Left lung (tissue), 10 donors: ENCODE data around the gene SFSWAP. TPM values are rescaled to one million over a fixed set of nuclear protein-coding genes. Genes with fewer than 3 reads are reported as not detected.

ENCODE experiments used
- ATAC-seq: fragments of 200-7000 bp; cut with Tn5 transposase; one replicate; pipeline ENCODE4 v1.9.1; 2020; ENCODE audit warnings: moderate library complexity
- DNase-seq, 4 donors: peaks; one replicate each; pipeline ENCODE4 v3.0.0-alpha.2; 2013 to 2020
- H3K27ac ChIP-seq, 2 donors: fragments of 200-600 bp; sonication (generic) in 1 of 2; one replicate each; pipeline versions ENCODE4 v1.5.0 to v1.8.0; 2020 to 2021
- H3K27me3 ChIP-seq, 2 donors: fragments of 200-600 bp; sonication (generic) in 1 of 2; one replicate each; pipeline versions ENCODE4 v1.5.0 to v1.8.0; 2020 to 2021
- H3K36me3 ChIP-seq, 2 donors: fragments of 200-600 bp; sonication (generic) in 1 of 2; one replicate each; pipeline versions ENCODE4 v1.5.0 to v1.8.0; 2020 to 2021
- H3K4me1 ChIP-seq, 2 donors: fragments of 200-600 bp; one replicate each; pipeline ENCODE4 v1.8.0; 2021
- H3K4me3 ChIP-seq, 2 donors: fragments of 200-600 bp; sonication (generic) in 1 of 2; one replicate each; pipeline versions ENCODE4 v1.5.0 to v1.8.0; 2020 to 2021; ENCODE audit warnings: mild to moderate bottlenecking in 1 of 2
- H3K9me3 ChIP-seq, 2 donors: fragments of 200-600 bp; sonication (generic) in 1 of 2; one replicate each; pipeline versions ENCODE4 v1.5.0 to v1.8.0; 2020 to 2021
- CTCF ChIP-seq, 2 donors: fragments of 200-600 bp; sonication (generic) in 1 of 2; IDR thresholded peaks; one replicate each; pipeline versions ENCODE4 v1.5.0 to v1.8.0; 2021; ENCODE audit warnings: antibody characterized with exemption in 2 of 2
- intact Hi-C, 2 donors: fragments of 100-400 bp; cut with DNase I; formaldehyde crosslinking; loops; one replicate each; pipeline versions ENCODE4 v1.11.2 to v1.14.2; 2022
- polyA plus RNA-seq, 6 donors: library from polyadenylated mRNA; unstranded; fragments of 120-200 nt; gene quantifications; one replicate each; pipeline ENCODE4 v1.2.1, GENCODE V29; 2013; ENCODE audit not compliant: insufficient read length in 6 of 6
- total RNA-seq, 2 donors: library from RNA; stranded (reverse); fragmentation: NEBNext Ultra II Directional; extraction: Animal tissue kit (Norgen Biotek cat#: 25700); gene quantifications; one replicate each; pipeline ENCODE4 v1.2.1, GENCODE V29; 2021
- donor health status: DM: no; HTN: yes; CAD: no.
- donor health status: DM: no; HTN: no; CAD: no.

SFSWAP gene
- total and polyA plus RNA-seq, 8 donors: 26.0 to 68.8 (median 50.8) TPM

- intact Hi-C loops: no loop called here
- H3K27ac ChIP-seq: no peak overlapping the region
- peaks cover 0 to 99% of the 10 kb centered on the region in 2 donors for H3K36me3 ChIP-seq
- H3K27me3 ChIP-seq: no peaks in the 10 kb centered on the region
- DNase-seq: no peak
- TF ChIP-seq CTCF (IDR thresholded peaks at IDR 0.05): no peak
- H3K4me3 ChIP-seq: no peak overlapping the region
- no peak for ATAC-seq
- no peaks in the 10 kb centered on the region for H3K9me3 ChIP-seq
- no peaks in the 10 kb centered on the region for H3K4me1 ChIP-seq
Observed at GRCh38 chr12:131765961-131766360, 55.1 kb downstream of the SFSWAP start.

DNA sequence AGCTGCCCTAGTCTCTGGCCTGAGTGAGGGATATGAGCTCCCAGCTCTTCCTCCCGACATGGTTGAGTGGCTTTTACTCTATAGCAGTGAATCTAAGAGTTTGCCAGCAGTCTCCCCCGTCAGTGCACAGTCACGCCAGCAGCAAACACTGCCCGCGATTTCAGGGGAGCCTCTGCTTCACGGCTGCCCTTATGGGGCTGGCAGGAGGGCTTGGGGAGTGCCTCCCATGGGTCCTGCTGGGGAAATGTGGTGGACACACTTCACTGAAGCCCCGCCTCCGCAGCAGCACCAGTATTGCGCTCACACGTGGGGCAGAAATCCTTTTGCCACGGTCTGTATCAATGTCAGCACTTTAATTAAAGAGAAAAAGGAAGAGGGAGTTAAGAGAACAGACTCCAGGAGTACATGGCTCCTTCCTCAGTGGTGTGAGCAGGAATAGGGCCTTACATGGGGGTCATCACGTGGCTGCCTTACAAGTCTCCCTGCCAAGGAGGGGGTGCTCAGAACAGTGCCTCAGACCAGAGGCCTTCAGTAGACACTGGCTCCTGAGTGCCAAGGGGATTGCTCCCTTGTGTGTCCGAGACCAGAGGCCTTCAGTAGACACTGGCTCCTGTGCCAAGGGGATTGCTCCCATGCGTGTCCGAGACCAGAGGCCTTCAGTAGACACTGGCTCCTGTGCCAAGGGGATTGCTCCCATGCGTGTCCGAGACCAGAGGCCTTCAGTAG is 55.7 kb downstream of the SFSWAP start:
- TF ChIP-seq CTCF (IDR thresholded peaks at IDR 0.05): no peak
- Histone ChIP-seq H3K9me3 (no peaks in the 10 kb centered on the region), H3K4me3 (no peak overlapping the region), H3K27me3 (no peaks in the 10 kb centered on the region), H3K27ac (no peak overlapping the region), H3K4me1 (no peaks in the 10 kb centered on the region), H3K36me3 (peaks cover 0 to 99% of the 10 kb centered on the region in 2 donors)
- no peak for DNase-seq
- intact Hi-C loops: no loop called here
- ATAC-seq: no peak

DNA sequence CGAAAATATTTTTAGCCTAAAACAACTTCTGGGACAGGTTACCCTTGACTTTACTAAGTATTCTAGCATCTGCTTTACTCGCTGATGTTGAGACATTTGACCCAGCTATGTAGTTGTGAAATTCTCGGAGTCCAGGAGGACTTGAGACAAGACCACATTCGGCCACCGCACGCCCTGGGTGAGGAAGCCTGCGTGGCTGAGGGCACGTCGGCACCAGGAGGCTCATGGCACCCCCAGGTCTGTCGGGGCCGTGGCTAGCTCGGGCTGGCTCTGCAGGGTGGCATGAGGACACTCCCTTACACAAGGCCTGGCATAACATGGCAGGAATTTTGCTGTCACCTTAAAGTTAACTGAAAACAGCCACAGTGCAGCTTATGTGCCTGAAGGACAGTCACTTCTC is 59.2 kb downstream of the SFSWAP start:
- Histone ChIP-seq H3K27me3 (no peaks in the 10 kb centered on the region), H3K4me1 (no peaks in the 10 kb centered on the region), H3K4me3 (no peak overlapping the region), H3K9me3 (no peaks in the 10 kb centered on the region), H3K27ac (no peak overlapping the region), H3K36me3 (peaks cover 0 to 84% of the 10 kb centered on the region in 2 donors)
- intact Hi-C loops: no loop called here
- TF ChIP-seq CTCF (IDR thresholded peaks at IDR 0.05): no peak
- ATAC-seq: no peak
- DNase-seq: no peak

DNA sequence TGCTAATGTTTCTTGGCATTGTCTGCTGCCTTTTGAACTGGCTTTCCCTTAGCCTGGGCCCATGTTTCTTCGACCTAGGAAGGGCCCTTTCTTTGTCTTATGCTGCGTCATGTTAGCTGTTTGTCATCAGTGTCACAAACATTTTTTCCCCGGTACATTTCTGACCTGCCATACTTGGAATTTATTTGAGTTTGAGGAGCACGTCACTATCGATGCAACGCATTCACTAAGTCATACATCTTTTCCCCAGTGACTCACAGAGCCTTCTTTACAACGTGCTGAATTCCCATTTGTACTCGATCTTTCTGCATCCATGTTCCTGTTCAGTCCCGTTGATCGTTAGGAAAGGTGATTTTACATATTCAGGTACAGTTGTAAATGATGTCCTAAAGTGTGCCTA is 61.1 kb downstream of the SFSWAP start:
- Histone ChIP-seq H3K4me3 (no peak overlapping the region), H3K27me3 (no peaks in the 10 kb centered on the region), H3K4me1 (no peaks in the 10 kb centered on the region), H3K36me3 (peaks cover 0 to 76% of the 10 kb centered on the region in 2 donors), H3K9me3 (no peaks in the 10 kb centered on the region), H3K27ac (no peak overlapping the region)
- no peak for ATAC-seq
- no peak for TF ChIP-seq CTCF (IDR thresholded peaks at IDR 0.05)
- intact Hi-C loops: no loop called here
- DNase-seq: no peak

DNA sequence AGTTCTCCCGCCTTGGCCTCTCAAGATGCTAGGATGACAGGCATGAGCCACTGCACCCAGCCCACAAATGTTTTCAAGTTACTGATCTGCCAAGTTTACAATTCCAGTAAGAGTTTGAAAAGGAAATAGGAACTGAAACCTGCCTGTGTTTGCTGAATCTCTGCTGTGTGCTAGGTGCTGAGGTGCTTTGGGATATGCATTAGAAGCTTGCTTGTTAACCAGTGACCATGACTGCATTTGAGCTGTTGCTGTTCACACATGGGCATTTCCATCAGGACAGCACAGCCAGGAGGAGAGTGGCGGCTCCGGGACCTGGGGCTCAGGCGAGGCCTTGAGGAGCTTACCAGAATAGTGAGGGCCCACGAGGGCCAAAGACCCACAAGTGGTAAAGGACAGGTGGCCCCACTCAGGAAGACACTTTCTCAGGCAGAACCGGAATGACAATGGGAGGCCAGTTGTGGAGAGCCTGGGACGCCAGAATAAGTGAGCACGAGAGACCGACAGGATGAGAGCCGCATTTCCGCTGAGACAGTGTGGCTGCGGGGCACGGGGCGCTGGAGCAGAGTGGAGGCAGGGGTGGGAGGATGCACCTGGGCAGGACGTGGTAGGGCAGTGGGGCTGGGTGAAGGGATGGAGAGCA is 62.8 kb downstream of the SFSWAP start:
- DNase-seq: no peak
- intact Hi-C loops: no loop called here
- Histone ChIP-seq H3K4me1 (no peaks in the 10 kb centered on the region), H3K4me3 (no peak overlapping the region), H3K27ac (no peak overlapping the region), H3K36me3 (peaks cover 0 to 74% of the 10 kb centered on the region in 2 donors), H3K27me3 (no peaks in the 10 kb centered on the region), H3K9me3 (no peaks in the 10 kb centered on the region)
- peak; percentile 11 for ATAC-seq
- TF ChIP-seq CTCF (IDR thresholded peaks at IDR 0.05): no peak
